Left ventricle myocardium inferior (tissue), 1 donor: ENCODE data around the gene EFNB3. TPM values are rescaled to one million over a fixed set of nuclear protein-coding genes. Genes with fewer than 3 reads are reported as not detected.

Source experiments
- DNase-seq: peaks from one replicate; pipeline ENCODE4 v3.0.0-alpha.2; 2020
- H3K27ac ChIP-seq: fragments of 200-600 bp; replicated peaks from 2 replicates; pipeline ENCODE4 v1.8.0; 2021
- H3K27me3 ChIP-seq: fragments of 200-600 bp; 2 replicates; pipeline ENCODE4 v1.8.0; 2021; ENCODE audit warnings: low read depth
- H3K36me3 ChIP-seq: fragments of 200-600 bp; 2 replicates; pipeline ENCODE4 v1.8.0; 2021
- H3K4me1 ChIP-seq: fragments of 200-600 bp; 2 replicates; pipeline ENCODE4 v1.8.0; 2021
- H3K4me3 ChIP-seq: fragments of 200-600 bp; 2 replicates; pipeline ENCODE4 v1.8.0; 2021; ENCODE audit warnings: mild to moderate bottlenecking, moderate library complexity
- H3K9me3 ChIP-seq: fragments of 200-600 bp; replicated peaks from 2 replicates; pipeline ENCODE4 v1.8.0; 2021
- intact Hi-C: fragments of 100-400 bp; cut with micrococcal nuclease; formaldehyde crosslinking; loops from one replicate; pipeline ENCODE4 v1.11.0; 2022
- total RNA-seq: library from RNA; stranded (reverse); fragmentation: NEBNext Ultra II Directional; extraction: Animal tissue kit (Norgen Biotek cat#: 25700); gene quantifications from one replicate; pipeline ENCODE4 v1.2.1, GENCODE V29; 2021
- TF ChIP-seq, protein P1 (sequence below): fragments of 200-600 bp; IDR thresholded peaks from 2 replicates; pipeline ENCODE4 v1.8.0; 2021; ENCODE audit warnings: antibody characterized with exemption, mild to moderate bottlenecking, borderline replicate concordance
- donor health status: DM: no; HTN: yes; CAD: no; lungs with severe emphysema.

The EFNB3 gene
- total RNA-seq, 1 donor from 2014 or later = not detected

GRCh38 chr17:7707858-7708750 lies 3.1 kb downstream of the EFNB3 start:
- Histone ChIP-seq H3K4me1 (peaks cover 26% of the 10 kb centered on the region), H3K27me3 (peaks cover 98% of the 10 kb centered on the region), H3K9me3 (no peaks in the 10 kb centered on the region), H3K36me3 (no peaks in the 10 kb centered on the region), H3K4me3 (no peak overlapping the region), H3K27ac (no peak overlapping the region)
- intact Hi-C loops = no loop called here
- TF ChIP-seq, protein P1, sequence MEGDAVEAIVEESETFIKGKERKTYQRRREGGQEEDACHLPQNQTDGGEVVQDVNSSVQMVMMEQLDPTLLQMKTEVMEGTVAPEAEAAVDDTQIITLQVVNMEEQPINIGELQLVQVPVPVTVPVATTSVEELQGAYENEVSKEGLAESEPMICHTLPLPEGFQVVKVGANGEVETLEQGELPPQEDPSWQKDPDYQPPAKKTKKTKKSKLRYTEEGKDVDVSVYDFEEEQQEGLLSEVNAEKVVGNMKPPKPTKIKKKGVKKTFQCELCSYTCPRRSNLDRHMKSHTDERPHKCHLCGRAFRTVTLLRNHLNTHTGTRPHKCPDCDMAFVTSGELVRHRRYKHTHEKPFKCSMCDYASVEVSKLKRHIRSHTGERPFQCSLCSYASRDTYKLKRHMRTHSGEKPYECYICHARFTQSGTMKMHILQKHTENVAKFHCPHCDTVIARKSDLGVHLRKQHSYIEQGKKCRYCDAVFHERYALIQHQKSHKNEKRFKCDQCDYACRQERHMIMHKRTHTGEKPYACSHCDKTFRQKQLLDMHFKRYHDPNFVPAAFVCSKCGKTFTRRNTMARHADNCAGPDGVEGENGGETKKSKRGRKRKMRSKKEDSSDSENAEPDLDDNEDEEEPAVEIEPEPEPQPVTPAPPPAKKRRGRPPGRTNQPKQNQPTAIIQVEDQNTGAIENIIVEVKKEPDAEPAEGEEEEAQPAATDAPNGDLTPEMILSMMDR = no peak
- no peak for DNase-seq

- DNase-seq = no peak
- Histone ChIP-seq H3K4me1 (peaks cover 20% of the 10 kb centered on the region), H3K4me3 (no peak overlapping the region), H3K36me3 (no peaks in the 10 kb centered on the region), H3K27ac (no peak overlapping the region), H3K27me3 (peaks cover 96% of the 10 kb centered on the region), H3K9me3 (no peaks in the 10 kb centered on the region)
- intact Hi-C loops = no loop called here
- TF ChIP-seq, protein P1 = no peak
These were observed 4.0 kb downstream of the EFNB3 start for GRCh38 chr17:7709031-7709430.

GRCh38 chr17:7710301-7710700 lies 5.3 kb downstream of the EFNB3 start:
- Histone ChIP-seq H3K27me3 (peaks cover 96% of the 10 kb centered on the region), H3K27ac (no peak overlapping the region), H3K36me3 (no peaks in the 10 kb centered on the region), H3K4me3 (no peak overlapping the region), H3K9me3 (no peaks in the 10 kb centered on the region), H3K4me1 (peaks cover 8% of the 10 kb centered on the region)
- TF ChIP-seq, protein P1 = no peak
- no peak for DNase-seq
- intact Hi-C loops = no loop called here

DNA sequence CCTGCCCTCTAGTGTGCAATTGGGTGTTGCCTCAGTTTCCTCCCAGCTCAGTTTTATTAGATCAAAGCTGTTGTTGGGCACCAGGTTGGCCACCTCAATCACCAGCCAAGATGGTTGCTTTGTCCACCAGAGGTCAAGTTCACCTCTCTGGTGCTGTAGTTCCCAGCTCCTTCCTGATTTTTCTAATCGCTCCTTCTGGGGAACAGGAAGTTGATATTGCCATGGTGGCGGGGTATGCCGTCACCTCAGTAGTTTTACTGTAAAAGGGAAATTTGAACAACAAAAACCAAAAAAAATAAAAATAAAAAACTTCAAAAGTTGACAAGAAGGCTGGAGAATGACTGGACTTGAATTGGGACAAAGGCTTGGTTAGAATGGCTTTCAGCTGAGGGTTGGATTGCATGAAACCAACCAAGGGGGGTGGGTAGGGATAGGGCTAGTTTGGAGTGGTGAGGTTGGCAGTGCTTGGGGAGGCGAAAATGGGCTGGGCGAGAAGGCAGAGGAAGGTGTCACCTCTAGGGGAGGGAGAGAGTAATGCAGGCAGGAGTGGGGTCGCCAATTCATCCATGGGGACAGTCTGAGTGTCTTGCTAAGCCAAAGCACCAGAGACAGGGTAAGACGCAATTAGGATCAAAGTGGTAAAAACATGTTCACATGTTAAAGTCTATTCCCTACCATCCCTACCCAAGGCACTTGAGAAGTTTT lies 6.2 kb downstream of the EFNB3 start:
- Histone ChIP-seq H3K27me3 (peaks cover 96% of the 10 kb centered on the region), H3K27ac (no peak overlapping the region), H3K9me3 (no peaks in the 10 kb centered on the region), H3K4me1 (peaks cover under 1% of the 10 kb centered on the region), H3K36me3 (no peaks in the 10 kb centered on the region), H3K4me3 (no peak overlapping the region)
- intact Hi-C loops = no loop called here
- no peak for DNase-seq
- TF ChIP-seq, protein P1 = no peak

DNA sequence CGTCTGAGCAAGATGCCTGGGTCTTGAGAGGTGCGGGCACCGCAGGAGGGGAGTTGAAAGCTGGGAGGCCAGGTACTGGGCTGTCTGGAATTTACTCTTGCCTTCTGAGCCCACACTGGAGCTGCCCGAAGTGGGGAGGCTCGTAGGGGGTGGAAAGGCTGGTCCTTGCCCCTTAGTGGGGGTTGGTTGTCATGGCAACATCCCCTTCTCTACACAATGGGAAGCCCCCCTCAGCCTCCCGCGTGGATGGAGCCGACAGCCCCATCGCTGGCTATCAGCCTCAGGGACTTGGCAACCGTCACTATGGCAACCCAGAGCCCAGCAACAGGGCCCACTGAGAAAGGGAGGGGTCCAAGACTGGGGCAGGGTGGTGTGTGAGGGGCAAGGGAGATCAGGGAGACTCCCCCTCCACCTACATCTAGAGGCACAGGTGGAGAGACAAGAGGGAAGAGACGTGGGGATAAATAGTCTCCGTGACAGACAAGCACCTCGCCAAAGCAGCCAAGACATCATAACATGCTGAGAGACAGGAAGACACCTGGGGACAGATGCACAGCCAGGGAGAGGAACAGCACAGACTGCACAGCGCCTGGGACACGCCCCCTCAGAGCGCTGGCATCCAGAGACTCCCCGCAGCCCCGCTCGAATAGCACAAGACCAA lies 7.2 kb downstream of the EFNB3 start:
- no peak overlapping the region for H3K4me3 ChIP-seq
- no peaks in the 10 kb centered on the region for H3K36me3 ChIP-seq
- no peaks in the 10 kb centered on the region for H3K9me3 ChIP-seq
- no peak for DNase-seq
- intact Hi-C loops = no loop called here
- TF ChIP-seq, protein P1 = no peak
- H3K27ac ChIP-seq = no peak overlapping the region
- peaks cover 10% of the 10 kb centered on the region for H3K4me1 ChIP-seq
- H3K27me3 ChIP-seq = peaks cover 91% of the 10 kb centered on the region
